Progenitor cell of endocrine pancreas (in vitro differentiated cells): ENCODE data around the gene SIRT3. TPM values are rescaled to one million over a fixed set of nuclear protein-coding genes. Genes with fewer than 3 reads are reported as not detected.
A peak's percentile ranks its signal among the peaks of the same experiment; 100 is the strongest.

Experiments
- DNase-seq: peaks from one replicate; pipeline ENCODE4 v3.0.0; 2021; ENCODE audit warnings: low spot score; ENCODE audit not compliant: unreplicated experiment
- H3K27ac Mint-ChIP-seq: 2 replicates; pipeline ENCODE4 v1.8.0; 2021; ENCODE audit warnings: mild to moderate bottlenecking, moderate library complexity, mixed read lengths
- H3K27me3 Mint-ChIP-seq: 2 replicates; pipeline ENCODE4 v1.8.0; 2021; ENCODE audit warnings: mixed read lengths
- H3K36me3 Mint-ChIP-seq: 2 replicates; pipeline ENCODE4 v1.8.0; 2022; ENCODE audit warnings: mixed read lengths; ENCODE audit not compliant: insufficient read depth
- H3K4me1 Mint-ChIP-seq: 2 replicates; pipeline ENCODE4 v1.8.0; 2021; ENCODE audit warnings: low read depth, mixed read lengths
- H3K4me3 Mint-ChIP-seq: 2 replicates; pipeline ENCODE4 v1.8.0; 2021; ENCODE audit warnings: low read depth, mild to moderate bottlenecking, moderate library complexity, mixed read lengths
- H3K9me3 Mint-ChIP-seq: 2 replicates; pipeline ENCODE4 v1.8.0; 2021; ENCODE audit warnings: low read depth, mixed read lengths
- total RNA-seq: library from RNA; stranded (reverse); gene quantifications from 2 replicates; pipeline ENCODE4 v1.2.1, GENCODE V29; 2021
- TF ChIP-seq, protein P1 (sequence below): fragments of 200-600 bp; sonication (generic); IDR thresholded peaks from one replicate; pipeline ENCODE4 v1.5.0; 2021; ENCODE audit warnings: antibody characterized with exemption, mild to moderate bottlenecking; ENCODE audit not compliant: unreplicated experiment

The SIRT3 gene
- total RNA-seq, 1 donor from 2014 or later: 27.0 TPM

DNA sequence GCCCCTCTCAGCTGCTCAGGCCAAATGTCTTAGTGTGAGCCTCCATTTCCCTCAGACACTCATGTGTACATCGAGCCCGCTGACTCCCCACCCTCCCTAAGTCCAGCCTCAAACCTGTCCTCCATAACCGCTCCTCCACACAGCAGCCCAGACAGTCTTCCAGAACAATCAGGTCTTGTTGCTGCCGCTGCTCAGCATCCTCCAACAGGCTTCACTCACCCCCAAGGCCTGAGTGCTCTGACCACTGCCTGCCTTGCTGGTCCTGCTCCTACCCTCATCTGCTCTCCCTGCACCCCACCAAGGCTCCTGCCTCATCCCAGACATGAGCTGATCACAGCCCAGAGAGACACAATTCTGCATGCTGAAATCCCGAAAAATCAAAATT lies 17.7 kb upstream of the SIRT3 start:
- TF ChIP-seq, protein P1, sequence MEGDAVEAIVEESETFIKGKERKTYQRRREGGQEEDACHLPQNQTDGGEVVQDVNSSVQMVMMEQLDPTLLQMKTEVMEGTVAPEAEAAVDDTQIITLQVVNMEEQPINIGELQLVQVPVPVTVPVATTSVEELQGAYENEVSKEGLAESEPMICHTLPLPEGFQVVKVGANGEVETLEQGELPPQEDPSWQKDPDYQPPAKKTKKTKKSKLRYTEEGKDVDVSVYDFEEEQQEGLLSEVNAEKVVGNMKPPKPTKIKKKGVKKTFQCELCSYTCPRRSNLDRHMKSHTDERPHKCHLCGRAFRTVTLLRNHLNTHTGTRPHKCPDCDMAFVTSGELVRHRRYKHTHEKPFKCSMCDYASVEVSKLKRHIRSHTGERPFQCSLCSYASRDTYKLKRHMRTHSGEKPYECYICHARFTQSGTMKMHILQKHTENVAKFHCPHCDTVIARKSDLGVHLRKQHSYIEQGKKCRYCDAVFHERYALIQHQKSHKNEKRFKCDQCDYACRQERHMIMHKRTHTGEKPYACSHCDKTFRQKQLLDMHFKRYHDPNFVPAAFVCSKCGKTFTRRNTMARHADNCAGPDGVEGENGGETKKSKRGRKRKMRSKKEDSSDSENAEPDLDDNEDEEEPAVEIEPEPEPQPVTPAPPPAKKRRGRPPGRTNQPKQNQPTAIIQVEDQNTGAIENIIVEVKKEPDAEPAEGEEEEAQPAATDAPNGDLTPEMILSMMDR: no peak

DNA sequence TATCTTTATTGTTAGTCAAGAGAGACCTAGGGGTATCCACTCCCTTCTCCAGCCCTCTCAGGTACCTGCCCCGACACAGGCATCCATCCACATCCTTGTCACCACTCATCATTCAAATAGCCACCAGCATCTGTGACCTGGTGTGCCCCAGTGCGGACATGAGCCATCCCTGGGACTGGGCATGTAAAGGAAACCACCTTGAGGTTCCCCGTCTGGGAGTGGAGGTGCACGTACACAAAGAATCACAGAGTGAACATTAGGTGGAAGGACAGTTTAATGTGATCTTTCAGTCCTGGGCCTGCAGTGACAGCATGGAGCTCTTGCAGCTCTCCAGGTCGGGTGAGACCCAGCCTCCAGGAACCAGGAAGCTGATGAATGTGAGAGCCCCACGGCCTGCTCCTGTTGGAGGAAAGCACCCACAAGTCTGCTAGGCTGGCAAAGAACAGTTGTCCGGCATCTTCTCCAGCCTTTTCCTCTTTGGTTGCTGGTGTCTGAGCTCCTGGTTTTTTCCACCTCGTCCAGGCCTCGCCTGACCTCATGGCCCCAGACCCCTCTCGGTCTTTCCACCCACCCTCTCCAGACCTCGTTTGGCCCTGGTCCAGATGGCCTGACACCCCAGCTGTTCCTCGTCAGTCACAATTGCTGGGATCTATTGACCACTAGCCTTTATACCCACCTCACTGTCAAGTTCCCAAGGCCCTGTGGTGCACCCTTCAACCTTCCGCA lies 17.2 kb upstream of the SIRT3 start:
- H3K27ac Mint-ChIP-seq: no peak overlapping the region
- H3K27me3 Mint-ChIP-seq: peaks cover 4% of the 10 kb centered on the region
- no peak overlapping the region for H3K4me3 Mint-ChIP-seq
- H3K9me3 Mint-ChIP-seq: no peaks in the 10 kb centered on the region
- TF ChIP-seq, protein P1: no peak
- H3K4me1 Mint-ChIP-seq: no peaks in the 10 kb centered on the region
- DNase-seq: no peak
- peaks cover 22% of the 10 kb centered on the region for H3K36me3 Mint-ChIP-seq

More for the DNA sequence above, 17.7 kb upstream of the SIRT3 start:
- Mint-ChIP-seq H3K4me3 (no peak overlapping the region), H3K4me1 (no peaks in the 10 kb centered on the region), H3K27me3 (peaks cover 4% of the 10 kb centered on the region), H3K36me3 (peaks cover 20% of the 10 kb centered on the region), H3K27ac (peak overlapping the region; percentile 80), H3K9me3 (no peaks in the 10 kb centered on the region)
- no peak for DNase-seq

DNA sequence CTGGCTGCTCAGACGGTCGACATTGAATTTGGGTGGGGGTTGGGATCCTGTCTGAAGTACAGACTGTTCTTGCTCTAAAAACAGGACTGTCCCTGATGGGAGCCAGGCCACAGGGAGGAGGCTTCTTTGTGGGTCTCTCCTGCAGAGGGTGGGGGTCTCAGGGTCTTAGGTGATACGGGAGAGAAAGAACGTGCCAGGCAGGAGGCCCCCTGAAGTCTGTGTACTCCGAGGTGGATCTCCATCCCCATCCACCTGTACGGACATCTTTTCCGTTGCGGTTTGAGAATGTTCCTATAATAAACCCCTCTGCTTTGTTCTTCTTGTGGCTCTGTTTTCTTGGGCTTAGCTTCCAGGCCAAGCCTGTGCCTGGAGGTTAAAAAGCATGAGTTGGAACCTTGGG lies 16.5 kb upstream of the SIRT3 start:
- H3K36me3 Mint-ChIP-seq: peaks cover 26% of the 10 kb centered on the region
- H3K4me1 Mint-ChIP-seq: no peaks in the 10 kb centered on the region
- no peak overlapping the region for H3K27ac Mint-ChIP-seq
- H3K4me3 Mint-ChIP-seq: no peak overlapping the region
- no peaks in the 10 kb centered on the region for H3K9me3 Mint-ChIP-seq
- TF ChIP-seq, protein P1: no peak
- DNase-seq: no peak
- no peaks in the 10 kb centered on the region for H3K27me3 Mint-ChIP-seq

DNA sequence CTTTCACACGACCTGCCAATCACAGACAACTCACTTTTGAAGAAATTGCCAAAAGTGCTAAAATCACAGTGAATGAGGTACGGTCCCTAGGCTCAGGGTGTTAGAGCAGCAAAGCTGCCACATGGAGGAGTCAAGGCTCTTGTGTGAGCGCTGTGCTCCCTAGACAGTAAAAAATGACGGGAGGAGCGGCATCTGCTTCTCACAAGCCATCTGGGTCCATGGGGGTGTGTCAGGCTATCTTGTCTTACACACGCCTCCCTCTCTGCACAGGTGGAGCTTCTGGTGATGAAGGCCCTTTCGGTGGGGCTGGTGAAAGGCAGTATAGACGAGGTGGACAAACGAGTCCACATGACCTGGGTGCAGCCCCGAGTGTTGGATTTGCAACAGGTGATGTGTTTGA lies 15.4 kb upstream of the SIRT3 start:
- TF ChIP-seq, protein P1: no peak
- no peaks in the 10 kb centered on the region for H3K27me3 Mint-ChIP-seq
- no peak overlapping the region for H3K27ac Mint-ChIP-seq
- H3K4me3 Mint-ChIP-seq: no peak overlapping the region
- DNase-seq: no peak
- H3K36me3 Mint-ChIP-seq: peaks cover 29% of the 10 kb centered on the region
- H3K9me3 Mint-ChIP-seq: no peaks in the 10 kb centered on the region
- no peaks in the 10 kb centered on the region for H3K4me1 Mint-ChIP-seq

DNA sequence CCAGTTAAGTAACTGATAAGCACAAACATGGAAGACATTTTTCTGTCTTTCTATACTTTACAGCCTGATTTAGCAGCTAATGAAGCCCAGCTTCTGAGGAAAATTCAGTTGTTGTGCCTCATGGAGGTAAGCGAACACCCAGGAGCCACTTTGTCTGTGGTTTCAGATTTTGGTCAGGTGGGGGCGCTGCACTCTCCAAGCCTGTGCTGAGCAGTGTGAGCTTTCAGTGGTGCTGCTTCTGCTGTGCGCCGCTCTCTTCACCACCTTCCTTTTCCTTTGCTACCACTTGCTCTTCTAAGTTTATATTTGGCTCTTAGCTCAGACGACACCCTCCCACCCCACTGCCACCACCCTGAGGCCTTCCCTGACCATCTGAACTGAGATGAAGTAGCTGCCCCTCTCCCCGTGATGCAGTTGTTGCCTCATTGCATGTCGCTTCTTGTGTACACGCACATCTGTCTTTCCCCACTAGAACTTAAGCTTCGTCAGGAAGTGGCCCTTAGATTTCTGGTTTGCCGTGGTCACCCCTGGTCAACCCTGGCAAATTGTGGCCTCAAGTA lies 14.7 kb upstream of the SIRT3 start:
- H3K4me1 Mint-ChIP-seq: no peaks in the 10 kb centered on the region
- H3K27me3 Mint-ChIP-seq: no peaks in the 10 kb centered on the region
- H3K36me3 Mint-ChIP-seq: peaks cover 29% of the 10 kb centered on the region
- TF ChIP-seq, protein P1: peak; percentile 72
- peak; percentile 43 for DNase-seq
- no peaks in the 10 kb centered on the region for H3K9me3 Mint-ChIP-seq
- no peak overlapping the region for H3K4me3 Mint-ChIP-seq
- H3K27ac Mint-ChIP-seq: no peak overlapping the region
